HG02642 (cell line): ENCODE data around the gene SAMD3.

Experiments used
- ATAC-seq: cut with Tn5 transposase; IDR thresholded peaks from one replicate; pipeline ENCODE4 v1.9.1; 2021; ENCODE audit warnings: mild to moderate bottlenecking; ENCODE audit not compliant: unreplicated experiment, poor library complexity

SAMD3 gene

DNA sequence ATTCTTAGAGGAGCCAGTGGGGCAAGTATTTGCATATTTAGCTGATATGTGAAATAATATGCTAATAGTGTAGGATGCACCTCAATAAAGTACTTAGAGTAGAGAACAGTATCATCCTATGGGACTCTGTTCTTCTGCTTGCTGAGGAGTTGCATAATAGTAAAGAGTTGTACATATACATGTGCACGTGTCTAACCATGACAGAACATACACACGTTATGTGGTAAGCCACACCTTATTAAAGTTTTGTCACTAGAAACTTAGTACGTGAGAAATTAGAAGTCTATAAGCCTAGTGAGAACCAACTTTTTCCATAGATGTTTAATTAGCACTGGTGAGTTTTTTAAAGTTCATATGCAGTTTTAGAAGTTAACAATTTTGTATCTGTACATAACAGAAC lies 123.6 kb downstream of the SAMD3 start:
- no peak for ATAC-seq

DNA sequence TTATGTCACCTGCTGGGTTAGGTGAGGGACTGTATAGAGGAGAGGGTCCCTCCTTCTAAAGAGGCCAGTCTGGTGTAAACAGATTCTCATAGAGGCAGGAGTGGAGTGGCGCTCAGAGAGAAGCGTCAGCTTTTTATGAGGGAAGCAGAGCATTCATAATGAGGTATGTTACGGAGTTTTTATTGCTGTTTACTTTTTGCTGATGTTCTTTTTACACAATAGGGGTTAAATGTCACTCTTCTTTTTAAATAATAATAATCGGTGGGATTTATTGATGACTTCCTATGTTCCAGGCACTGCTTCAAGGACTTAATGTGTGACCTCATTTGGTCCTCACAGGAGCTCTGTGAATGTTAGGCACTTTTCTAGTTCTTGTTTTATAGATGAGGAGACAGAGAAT lies 124.4 kb downstream of the SAMD3 start:
- ATAC-seq: no peak
